ENCODE data around the gene SECISBP2L.

The SECISBP2L gene

GRCh38 chr15:48963524-48964113 is 82.6 kb downstream of the SECISBP2L start, which contains the start of gene SHC4:
Gene SHC4, minus strand, starts transcription at chr15:48963919. Its CDS starts 904 bp downstream, at chr15:48963015.
- DNase-seq, result peak; percentile 69

- no peak for DNase-seq
Observed at GRCh38 chr15:48962662-48963523, 83.4 kb downstream of the SECISBP2L start.

- DNase-seq, result no peak
Observed at GRCh38 chr15:48955967-48956366, 90.3 kb downstream of the SECISBP2L start.

- DNase-seq, result no peak
Observed at GRCh38 chr15:48955370-48955769, 90.9 kb downstream of the SECISBP2L start.

GRCh38 chr15:48954538-48954937 is 91.7 kb downstream of the SECISBP2L start:
- DNase-seq, result no peak

- no peak for DNase-seq
Observed at GRCh38 chr15:48946840-48947187, 99.4 kb downstream of the SECISBP2L start.

GRCh38 chr15:48946074-48946839 is 100.0 kb downstream of the SECISBP2L start:
- DNase-seq, result no peak

GRCh38 chr15:48945386-48945785 is 100.9 kb downstream of the SECISBP2L start:
- DNase-seq, result no peak

- no peak for DNase-seq
Observed at GRCh38 chr15:48941904-48942303, 104.3 kb downstream of the SECISBP2L start.

GRCh38 chr15:48940508-48940907 is 105.7 kb downstream of the SECISBP2L start:
- DNase-seq, result no peak

GRCh38 chr15:48939648-48940047 is 106.6 kb downstream of the SECISBP2L start:
- no peak for DNase-seq

Data from CD4-positive, alpha-beta T cell treated with Interleukin-4 for 4 hours (primary cell).